DMS 273 (cell line): ENCODE measurements around the gene SIRPB1.
"Not testable (repeated sequence)": the region's sequence is repeated elsewhere in the genome, so short reads cannot be mapped to it uniquely, and the experiment has no call there.

ENCODE experiments used
- DNase-seq: peaks from one replicate; lab custom pipeline; 2025; ENCODE audit not compliant: unreplicated experiment; lab: John Stamatoyannopoulos, UW

Gene SIRPB1

DNA sequence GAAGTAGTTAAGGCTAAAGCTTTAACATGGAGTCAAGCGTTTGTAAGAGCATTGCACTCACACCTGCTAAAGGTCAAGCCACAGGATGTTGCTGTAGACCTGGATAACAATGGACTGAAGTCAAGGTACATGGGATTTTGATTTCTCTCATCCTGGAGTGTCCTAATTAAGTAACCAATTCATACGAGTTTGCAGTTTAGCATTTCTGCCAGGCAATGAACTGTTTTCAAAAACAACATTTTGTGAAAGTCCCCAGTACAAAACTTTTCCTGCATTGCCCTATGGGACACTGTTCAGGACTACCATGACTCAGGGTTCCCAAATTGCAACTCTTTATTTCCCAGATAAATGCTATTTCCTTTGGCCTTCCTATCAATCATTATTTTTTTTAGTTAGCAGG is 17.4 kb upstream of the SIRPB1 start:
- no peak for DNase-seq

DNA sequence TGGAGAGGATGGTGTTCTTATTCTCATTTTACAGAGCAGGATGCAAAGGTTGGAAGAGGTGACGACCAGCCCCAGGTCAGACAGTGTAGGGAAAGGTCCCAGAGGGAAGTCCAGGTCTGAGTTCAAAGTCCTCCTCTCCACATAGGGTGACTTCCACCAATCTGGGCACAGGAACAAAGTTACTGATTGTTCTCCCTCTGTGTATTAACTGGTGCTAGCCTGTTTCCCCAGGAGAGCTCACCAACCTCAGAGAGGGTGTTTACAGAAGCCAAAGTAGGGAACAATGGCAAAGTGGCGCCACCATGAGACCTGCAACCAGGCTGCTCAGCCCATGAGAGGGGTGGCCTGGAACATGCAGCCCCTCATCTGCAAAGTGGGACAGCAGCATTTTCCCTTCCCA is 16.8 kb upstream of the SIRPB1 start:
- DNase-seq: no peak

DNA sequence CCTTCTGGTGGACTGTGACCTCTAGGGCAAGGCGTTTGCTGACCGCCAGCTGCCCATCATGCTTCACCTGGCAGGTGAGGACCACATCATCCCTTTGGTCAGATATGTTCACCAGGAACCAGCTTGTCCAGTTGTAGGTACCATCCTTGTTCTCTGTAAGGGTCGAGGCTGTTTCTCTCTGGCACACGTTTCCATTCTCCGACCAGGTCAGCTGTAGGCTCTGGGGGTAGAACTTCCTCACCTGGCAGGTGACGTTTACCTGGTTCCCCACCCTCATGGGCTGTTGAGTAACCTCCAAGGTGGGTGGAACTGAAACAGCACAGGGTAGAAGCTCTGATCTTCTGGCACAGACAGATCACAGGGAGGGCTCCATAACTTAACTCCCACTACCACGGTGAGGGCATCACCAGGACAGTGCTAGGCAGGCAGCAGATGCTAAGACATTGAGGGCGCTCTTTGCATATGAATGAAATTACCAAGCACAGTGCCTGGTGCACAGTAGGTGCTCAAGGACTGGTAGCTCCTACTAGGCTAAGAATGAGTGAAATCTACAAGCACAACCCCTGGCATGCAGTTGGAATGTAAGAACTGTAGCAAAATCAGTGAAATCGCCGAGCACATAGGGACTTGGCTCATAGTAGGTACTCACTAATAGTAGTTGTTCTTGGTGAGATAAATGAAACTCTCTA is 15.6 kb upstream of the SIRPB1 start:
- DNase-seq: no peak

DNA sequence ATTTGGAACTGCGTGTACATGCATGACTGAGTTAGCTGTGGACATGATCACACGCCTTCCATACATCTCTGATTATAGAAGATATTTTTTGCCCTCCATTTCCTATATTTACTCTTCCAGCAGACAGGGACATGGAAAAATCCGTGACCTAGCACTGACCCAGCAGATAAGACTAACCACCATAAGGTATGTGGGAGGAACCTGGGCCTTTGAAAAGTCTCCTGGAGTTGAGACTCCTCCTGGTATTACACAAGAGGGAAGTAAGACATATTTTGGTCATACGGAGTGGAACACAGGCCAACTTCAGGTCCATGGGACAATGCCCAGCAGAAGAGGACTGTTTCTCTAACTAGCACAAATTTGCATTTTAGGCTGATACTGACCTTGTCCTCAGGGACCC is 13.7 kb upstream of the SIRPB1 start:
- DNase-seq: no peak

DNA sequence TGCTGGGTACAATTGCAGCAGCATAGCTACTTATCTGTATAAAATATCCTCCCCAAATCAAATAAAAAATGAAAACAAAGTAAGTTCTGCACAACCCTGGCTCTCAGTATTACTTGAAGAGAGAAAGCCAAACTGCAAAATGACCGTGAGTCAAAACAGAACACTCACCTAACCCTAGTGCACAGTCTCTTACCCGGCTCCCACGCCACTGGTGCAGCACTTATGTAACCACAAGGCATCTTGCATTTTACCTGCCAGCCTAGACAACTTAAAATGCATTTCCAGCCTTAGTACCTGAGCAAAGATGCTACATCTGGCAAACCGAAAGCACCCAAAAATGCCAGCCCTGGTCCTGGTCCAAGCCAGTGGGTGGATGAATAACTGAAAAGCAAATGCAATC is 12.4 kb upstream of the SIRPB1 start:
- no peak for DNase-seq

DNA sequence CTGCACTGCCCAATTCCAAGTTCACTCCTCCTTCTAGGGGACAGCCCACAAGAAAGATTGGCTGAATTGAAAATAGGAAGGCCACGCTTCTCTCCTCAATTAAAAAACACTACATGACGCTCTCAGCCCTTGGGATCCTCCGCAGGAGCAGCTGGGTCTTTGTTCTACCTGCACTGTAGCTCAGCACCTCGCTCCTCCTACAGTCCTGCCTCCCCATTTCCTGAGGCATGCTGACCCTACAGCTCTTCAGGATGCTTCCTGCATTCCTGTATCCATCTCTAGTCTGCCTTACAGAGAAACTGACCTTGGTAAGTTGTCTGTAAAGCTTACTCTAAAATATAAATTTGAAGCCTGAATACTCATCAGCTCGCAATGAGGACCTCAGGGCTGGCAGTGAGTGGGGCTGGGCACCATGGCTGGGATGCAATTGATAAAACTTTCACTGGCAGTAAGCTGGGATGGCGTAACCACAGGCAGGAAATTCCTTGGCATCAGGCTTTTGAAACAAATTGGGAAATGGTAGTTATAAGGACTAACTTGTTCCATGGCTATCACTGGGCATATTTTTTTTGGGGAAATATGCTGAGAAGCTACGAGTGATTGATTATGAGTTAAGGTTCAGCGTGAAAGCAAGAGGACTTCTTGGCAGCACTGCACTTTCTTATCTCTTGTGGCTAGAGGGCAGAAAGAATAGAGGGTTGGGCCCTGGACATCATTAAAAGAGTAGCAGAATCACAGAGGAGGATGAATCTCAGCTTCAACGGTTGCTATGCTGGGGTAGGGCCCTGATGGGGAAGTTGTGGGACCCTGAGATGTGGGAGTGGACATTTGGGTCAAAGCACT is 11.7 kb upstream of the SIRPB1 start:
- DNase-seq: no peak

DNA sequence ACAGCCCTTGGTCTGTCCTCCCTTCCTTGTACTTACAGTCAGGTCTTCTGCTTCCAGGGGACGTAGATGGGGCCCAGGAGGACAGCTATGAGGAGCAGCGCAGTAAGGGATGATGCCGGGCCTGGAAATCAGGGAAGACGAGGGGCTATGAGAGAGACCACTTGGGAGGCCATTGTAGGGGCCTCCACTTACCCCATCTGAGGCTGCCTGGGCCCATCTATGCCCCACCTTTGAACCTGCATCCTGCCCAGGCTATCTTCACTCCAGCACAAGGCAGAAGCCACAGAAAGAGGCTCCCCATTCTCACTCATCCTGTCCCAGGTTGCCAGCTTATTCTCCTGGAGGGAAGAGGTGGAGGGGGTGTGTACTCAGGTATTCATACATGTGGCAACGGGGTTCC is 10.4 kb upstream of the SIRPB1 start:
- DNase-seq: no peak

DNA sequence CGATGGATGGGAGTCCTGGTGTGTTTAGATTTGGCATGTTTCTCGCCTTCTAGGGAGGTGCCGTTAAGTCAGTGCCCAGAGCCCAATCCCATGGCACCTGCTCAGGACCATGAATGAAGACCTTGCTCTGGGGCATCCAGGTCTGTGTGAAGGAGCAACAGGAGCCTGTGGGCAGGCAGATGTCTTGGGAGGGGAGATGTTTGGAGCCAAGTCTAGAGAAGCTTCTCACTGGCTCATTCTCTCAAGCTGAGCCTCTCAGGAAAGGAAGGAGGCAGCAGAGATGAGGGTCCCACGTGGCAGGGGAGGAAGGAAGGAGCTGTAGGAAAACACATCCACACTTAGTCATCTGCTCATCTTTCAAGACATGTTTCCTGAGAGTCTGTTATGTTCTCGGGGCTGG is 9.5 kb upstream of the SIRPB1 start:
- no peak for DNase-seq

DNA sequence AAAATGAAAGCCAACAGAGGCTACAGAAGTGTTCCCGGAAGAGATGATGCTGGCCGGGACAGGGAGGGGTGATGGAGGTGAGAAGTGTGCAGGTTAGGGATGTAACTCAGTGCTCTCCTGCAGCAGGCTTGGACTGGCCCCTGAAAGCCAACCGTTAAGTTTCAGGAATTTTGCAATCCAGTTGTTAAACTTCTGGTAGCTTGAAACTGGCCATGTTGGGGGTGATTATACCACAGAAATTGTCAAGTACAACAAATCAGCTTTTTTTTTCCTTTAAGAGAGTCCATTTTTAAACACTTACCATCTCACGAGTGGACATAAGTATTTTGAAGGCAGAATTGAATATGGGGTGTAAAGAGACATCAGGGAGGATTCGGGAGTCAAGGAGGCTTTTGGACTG is 8.8 kb upstream of the SIRPB1 start:
- no peak for DNase-seq

DNA sequence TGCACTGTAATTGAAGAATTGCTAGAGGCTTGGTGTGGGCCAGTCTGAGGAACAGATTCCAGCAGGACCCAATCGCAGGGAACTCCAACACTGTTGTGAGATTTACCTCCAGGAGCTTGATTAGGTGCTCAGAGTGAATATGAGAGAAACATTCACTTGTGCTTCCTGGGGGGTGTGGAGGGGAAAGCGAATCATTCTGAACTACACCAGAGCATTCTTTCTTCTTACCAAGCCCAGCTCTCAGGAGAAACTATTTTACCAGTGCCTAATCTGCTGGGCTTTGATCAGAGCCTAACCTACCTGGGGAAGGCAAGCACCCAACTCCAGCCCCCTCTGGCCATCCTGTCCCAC is 7.4 kb upstream of the SIRPB1 start:
- DNase-seq: no peak

DNA sequence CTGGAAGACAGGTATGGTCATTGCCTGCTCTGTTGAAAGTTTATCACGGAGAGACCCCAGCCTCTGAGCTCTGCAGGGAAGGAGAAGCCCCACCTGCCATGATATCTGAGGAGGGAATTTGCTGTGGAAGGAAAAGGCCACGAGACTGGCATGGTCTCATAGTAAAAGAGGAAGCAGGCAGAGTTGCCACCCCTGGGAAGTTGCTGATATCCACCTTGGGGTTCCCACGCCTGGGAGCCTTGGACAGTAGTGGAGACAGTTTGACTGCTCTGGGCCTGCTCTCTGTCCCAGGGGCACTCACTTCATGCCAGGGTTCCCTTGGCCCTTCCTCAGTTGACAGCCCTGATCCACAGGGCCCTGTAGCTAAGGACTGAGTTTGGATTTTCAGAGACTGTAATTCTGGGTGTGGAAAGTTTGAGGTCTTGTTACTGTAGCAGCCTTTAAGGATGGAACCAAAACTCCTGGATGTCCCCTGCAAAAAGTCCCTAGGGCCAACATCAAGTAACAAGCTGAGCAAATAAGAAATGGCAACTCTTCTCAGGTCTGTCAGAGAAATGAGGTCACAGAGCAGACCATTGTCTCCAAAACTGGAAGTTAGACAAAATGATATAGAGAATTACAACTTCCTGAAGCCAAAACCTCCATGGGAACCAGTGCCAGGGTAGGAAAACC is 6.9 kb upstream of the SIRPB1 start:
- no peak for DNase-seq

DNA sequence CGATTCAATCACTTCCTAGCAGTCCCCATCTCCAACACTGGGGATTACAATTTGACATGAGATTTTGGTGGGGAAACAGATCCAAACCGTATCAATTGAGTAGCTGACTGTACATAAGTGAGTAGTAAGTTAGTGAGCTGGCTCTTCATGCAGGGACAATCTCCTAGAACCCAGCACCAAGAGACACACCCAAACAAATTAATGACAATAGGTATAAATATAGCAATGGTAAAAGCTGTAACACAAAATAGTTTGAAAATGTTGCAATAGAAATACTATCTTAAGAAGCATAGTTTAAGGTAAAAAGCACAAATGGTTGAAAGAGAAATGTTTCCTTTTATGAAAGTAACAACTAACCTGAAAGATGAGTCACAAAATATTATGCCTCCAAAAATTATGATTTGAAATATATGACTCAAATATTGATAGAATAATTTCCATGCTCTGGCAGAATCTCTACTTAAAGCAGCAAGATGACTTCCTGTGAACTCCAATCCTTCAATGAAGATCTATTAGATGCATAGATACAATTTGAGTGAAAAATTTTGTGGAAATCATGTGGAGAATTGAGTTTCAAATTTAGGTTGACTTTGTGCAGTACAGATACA is 5.4 kb upstream of the SIRPB1 start:
- DNase-seq: no peak

DNA sequence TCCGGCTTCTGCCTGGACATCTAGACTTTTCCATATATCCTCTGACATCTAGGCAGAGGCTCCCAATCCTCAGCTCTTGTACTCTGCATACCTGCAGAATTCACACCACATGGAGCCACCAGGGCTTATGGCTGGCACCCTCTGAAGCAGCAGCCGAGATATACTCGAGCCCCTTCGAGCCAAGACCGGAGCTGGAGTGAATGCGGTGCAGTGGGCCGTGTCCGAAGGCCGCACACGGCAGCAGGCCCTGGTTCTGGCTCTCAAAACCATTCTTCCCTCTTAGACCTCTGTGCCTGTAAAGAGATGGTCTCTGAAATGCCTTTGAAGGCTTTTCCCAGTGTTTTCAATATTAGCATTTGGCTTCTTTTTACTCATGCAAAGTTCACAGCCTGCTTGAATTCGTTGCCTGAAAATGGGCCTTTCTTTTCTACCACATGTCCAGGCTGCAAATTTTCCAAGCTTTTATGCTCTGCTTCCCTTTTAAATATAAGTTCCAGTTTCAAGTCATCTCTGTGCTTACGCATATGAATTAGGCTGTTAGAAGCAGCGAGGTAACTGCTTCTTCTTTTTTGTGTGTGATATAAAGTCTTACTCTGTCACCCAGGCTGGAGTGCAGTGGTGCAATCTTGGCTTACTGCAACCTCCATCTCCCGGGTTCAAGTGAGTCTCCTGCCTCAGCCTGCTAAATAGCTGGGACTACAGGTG is 3.8 kb upstream of the SIRPB1 start:
- no peak for DNase-seq

DNA sequence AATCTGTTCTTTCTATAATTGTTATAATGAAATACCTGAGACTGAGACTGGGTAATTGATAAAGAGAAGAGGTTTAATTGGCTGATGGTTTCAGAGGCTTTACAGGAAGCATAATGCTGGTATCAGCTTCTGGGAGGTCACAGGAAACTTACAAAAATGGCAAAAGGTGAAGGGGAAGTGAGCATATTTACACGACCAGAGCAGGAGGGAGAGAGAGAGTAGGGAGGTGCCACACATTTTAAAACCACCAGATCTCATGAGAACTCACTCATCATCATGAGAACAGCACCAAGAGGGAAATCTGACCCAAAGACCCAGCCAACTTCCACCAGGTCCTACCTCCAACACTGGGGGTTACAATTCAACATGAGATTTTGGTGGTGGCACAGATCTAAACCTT is 2.6 kb upstream of the SIRPB1 start:
- DNase-seq: no peak

DNA sequence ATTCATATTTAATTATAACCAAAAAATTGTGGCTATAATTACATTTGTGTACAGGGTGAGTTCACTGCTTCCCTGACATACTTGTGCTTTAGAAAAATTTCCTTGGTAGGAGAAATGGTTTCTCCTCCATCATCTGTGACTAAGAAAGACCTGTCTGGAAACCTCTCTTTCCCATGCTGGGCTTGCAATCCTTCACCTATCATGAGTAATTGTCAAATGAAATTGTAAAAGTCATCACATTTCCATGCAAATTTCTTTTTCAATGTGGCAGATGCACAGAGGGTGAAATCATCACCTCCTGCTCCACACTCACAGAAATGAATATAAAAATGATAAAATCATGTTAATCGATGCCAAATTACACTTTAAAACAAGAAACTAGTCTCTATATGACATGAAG is 1.5 kb upstream of the SIRPB1 start:
- no peak for DNase-seq

DNA sequence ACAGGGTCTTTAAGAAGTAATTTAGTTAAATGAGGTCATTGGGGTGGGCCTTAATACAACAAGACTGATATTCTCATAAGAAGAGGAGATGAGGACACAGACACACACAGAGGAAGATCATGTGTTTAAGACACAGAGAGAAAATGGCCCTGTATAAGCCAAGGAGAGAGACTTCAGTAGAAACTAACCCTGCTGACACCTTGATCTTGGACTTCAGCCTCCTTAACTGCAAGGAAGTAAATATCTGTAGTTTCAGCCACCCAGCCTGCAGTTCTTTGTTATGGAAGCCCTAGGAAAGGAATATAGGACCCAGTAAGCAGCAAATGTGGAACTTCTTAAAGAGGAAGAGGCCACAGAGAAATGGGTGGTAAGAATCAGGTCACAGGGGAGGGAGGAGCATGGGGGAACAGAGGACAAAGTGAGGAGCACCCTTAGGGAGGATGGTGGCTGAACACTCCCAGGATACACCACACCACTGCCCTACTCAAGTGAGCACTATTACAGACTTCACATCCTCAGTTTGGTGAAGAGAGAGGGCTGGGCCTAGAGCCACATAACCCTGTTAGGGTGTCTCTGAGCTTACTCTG is 762 bp downstream of the SIRPB1 start:
- no peak for DNase-seq

DNA sequence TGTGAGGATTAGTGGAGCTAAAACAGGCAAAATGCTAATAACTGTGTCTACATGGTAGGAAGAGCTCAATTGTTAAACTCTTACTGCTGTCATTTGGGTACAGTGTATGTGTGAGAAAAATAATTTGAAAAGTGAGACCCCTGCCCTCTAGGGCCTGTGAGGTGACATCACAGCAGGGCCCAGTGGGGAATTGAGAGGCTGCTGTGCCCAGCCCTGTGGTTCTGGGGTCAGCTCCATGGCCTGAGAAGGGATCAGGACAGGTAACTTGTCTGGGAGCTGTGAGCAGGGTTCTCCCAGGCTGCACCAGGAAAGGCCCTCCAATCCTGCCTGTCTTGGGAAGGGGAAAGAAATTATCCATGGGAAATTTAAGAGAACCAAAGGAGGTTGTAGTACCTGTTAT is 1.3 kb downstream of the SIRPB1 start:
- DNase-seq: no peak

DNA sequence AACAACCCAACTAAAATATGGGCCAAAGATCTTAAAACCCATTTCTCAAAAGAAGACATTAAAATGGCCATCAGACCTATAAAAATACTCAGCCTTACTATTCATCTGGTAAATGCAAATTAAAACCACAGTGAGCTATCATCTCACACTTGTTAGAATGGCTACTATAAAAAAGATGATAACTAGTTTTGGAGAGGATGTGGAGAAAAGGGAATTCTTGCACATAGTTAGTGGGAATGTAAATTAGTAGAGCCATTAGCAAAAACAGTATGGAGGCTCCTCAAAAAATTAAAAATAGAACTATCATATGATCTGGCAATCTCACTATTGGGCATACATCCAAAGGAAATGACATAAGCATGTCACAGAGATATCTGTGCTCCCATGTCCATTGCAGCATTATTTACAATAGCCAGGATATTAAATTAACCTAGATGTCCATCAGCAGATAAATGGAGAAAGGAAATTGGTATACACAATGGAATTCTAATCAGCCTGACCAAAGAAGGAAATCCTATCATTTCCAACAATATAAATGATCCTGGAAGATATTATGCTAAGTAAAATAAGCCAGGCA is 2.9 kb downstream of the SIRPB1 start:
- no peak for DNase-seq

DNA sequence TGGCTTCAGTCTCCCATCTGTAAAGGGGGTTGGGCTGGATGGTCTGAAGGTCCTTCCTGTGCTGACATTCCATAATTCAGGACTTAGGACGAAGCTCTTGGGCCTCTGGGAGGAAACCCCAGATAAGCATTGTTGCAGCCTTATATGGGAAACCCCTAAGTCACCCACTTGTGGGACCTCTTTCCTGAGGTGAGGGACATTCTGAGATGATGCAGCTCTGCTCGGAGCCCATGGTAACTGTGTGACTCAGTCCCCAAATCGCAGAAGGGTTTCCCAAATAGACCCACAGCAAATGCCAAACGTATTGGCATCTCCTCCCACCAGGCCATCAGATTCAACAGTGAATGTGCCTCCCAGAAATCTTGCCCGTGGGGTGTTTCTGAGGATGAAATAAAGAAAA is 9.4 kb downstream of the SIRPB1 start:
- DNase-seq: not testable (repeated sequence)

DNA sequence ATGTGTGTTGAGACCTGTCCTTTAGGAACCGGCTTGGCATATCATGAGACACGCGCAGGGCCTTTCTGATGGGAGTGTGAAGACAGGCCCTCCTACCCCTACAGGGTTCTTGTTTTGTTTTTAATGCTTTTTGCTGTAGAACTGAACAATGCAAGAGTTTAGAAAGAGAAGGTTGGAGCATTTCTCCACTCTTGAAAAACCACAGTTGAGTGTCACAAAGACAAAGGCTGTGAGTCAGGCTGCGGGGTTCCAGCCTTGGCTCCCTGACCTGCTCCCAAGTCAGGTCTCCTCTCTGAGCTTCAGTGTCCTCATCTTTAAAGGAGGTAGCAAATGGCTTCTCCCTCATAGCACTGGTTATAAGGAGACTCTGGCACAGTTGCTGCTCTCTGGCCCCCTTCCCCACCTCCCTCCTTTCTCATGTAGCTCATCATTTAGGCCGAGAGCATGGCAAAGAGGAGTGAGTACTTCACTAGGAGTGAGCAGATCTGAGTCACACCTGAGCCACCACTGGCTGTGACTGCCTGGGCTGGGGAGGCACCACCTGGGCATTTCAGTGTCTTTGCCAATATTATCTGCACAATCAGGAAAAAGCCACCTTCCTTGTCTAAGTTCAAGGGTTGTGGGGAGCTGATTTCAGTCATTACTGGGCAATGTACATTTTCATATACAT is 11.0 kb downstream of the SIRPB1 start:
- DNase-seq: not testable (repeated sequence)
